ENCODE results near the gene LRP5.
"Not testable (repeated sequence)": the region's sequence is repeated elsewhere in the genome, so short reads cannot be mapped to it uniquely, and the experiment has no call there.

LRP5 gene

DNA sequence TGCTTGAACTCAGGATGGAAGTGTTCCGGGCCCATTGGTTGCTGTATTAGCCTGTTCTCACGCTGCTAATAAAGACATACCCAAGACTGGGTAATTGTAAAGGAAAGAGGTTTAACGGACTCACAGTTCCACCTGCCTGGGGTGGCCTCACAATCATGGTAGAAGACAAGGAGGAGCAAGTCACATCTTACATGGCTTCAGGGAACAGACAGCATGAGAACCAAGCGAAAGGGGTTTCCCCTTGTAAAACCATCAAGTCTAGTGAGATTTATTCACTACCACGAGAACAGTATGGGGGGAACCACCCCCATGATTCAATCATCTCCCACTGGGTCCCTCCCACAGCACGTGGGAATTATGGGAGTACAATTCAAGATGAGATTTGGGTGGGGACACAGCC, 135.5 kb downstream of the LRP5 start:
- 88% methylated on average over 4 of the region's 6 CpGs for WGBS
- H2BK120ac ChIP-seq (ENCODE audit: low read depth, low read length): not testable (repeated sequence)

DNA sequence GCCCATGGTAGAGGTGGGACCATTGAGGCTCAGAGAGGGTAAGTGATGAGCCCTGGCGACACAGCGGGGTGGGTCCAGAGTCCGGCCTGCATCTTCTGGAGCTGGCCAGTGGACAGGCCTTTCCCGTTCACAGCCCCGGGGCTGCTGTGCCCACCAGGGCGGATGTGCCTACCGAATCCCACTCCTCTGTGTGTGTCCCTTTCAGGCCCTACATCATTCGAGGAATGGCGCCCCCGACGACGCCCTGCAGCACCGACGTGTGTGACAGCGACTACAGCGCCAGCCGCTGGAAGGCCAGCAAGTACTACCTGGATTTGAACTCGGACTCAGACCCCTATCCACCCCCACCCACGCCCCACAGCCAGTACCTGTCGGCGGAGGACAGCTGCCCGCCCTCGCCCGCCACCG, 136.2 kb downstream of the LRP5 start:
- Histone ChIP-seq H3K14ac (ENCODE audit: low read length in 2 of 2) (no peak overlapping the region), H3K27ac (ENCODE audit: low read length, poor library complexity, severe bottlenecking) (no peak overlapping the region), H4K91ac (ENCODE audit: low read length) (no peak overlapping the region), H3K4me2 (ENCODE audit: low read length, poor library complexity, severe bottlenecking) (no peak overlapping the region), H2AFZ (ENCODE audit: low read depth, low read length) (no peak overlapping the region), H3K27me3 (ENCODE audit: control insufficient read depth in 1 of 2, insufficient read depth in 1 of 2, low read length in 2 of 2) (no peaks in the 10 kb centered on the region), H3K18ac (ENCODE audit: low read depth in 1 of 2, low read length in 2 of 2) (no peak overlapping the region), H3K79me1 (replicated peaks; ENCODE audit: low read length, poor library complexity, severe bottlenecking) (peaks cover 3% of the 10 kb centered on the region), H3K4me3 (ENCODE audit: insufficient read depth in 1 of 2, low read depth in 1 of 2, low read length in 2 of 2) (no peak overlapping the region), H2BK5ac (ENCODE audit: low read depth, low read length, poor library complexity, severe bottlenecking) (no peak overlapping the region), H2AK5ac (ENCODE audit: low read length, severe bottlenecking) (no peak overlapping the region), H3K4ac (ENCODE audit: low read depth in 1 of 2, low read length in 2 of 2) (peak overlapping the region in 1 of 2 experiments; percentile 67), H3K9ac (ENCODE audit: low read length) (no peak overlapping the region), H3K23ac (ENCODE audit: low read length in 2 of 2) (no peak overlapping the region), H2BK12ac (ENCODE audit: low read length in 2 of 2) (peak overlapping the region in 1 of 2 experiments; percentile 10), H2BK120ac (ENCODE audit: low read depth, low read length) (no peak overlapping the region), H3K36me3 (ENCODE audit: control insufficient read depth in 1 of 2, insufficient read depth in 2 of 2, low read depth in 1 of 2, low read length in 2 of 2) (peaks cover 16 to 41% of the 10 kb centered on the region in 2 experiments), H3K4me1 (ENCODE audit: control insufficient read depth, insufficient read depth, low read depth, low read length) (peaks cover 2% of the 10 kb centered on the region), H3K9me3 (ENCODE audit: control insufficient read depth, low read length) (no peaks in the 10 kb centered on the region), H2BK15ac (ENCODE audit: low read depth, poor library complexity, severe bottlenecking) (no peak overlapping the region), H4K8ac (ENCODE audit: low read length) (no peak overlapping the region)
- no peak for DNase-seq
- 95% methylated on average over 22 of the region's 25 CpGs for WGBS

More for the DNA sequence above, 135.5 kb downstream of the LRP5 start:
- Histone ChIP-seq H3K9ac (ENCODE audit: low read length) (peak overlapping the region; percentile 39), H3K36me3 (ENCODE audit: control insufficient read depth in 1 of 2, insufficient read depth in 2 of 2, low read depth in 1 of 2, low read length in 2 of 2) (peaks cover 16 to 41% of the 10 kb centered on the region in 2 experiments)
- H3K4ac ChIP-seq (ENCODE audit: low read depth in 1 of 2, low read length in 2 of 2); H2BK5ac ChIP-seq (ENCODE audit: low read depth, low read length, poor library complexity, severe bottlenecking); H3K9me3 ChIP-seq (ENCODE audit: control insufficient read depth, low read length); H3K23ac ChIP-seq (ENCODE audit: low read length in 2 of 2); H3K79me1 ChIP-seq (replicated peaks; ENCODE audit: low read length, poor library complexity, severe bottlenecking); H3K27ac ChIP-seq (ENCODE audit: low read length, poor library complexity, severe bottlenecking); H3K4me1 ChIP-seq (ENCODE audit: control insufficient read depth, insufficient read depth, low read depth, low read length); H4K8ac ChIP-seq (ENCODE audit: low read length); H2BK12ac ChIP-seq (ENCODE audit: low read length in 2 of 2); DNase-seq; H3K27me3 ChIP-seq (ENCODE audit: control insufficient read depth in 1 of 2, insufficient read depth in 1 of 2, low read length in 2 of 2); H3K4me2 ChIP-seq (ENCODE audit: low read length, poor library complexity, severe bottlenecking); H2AK5ac ChIP-seq (ENCODE audit: low read length, severe bottlenecking); H4K91ac ChIP-seq (ENCODE audit: low read length); H2BK15ac ChIP-seq (ENCODE audit: low read depth, poor library complexity, severe bottlenecking); H3K14ac ChIP-seq (ENCODE audit: low read length in 2 of 2); H3K4me3 ChIP-seq (ENCODE audit: insufficient read depth in 1 of 2, low read depth in 1 of 2, low read length in 2 of 2); H3K18ac ChIP-seq (ENCODE audit: low read depth in 1 of 2, low read length in 2 of 2); H2AFZ ChIP-seq (ENCODE audit: low read depth, low read length): not testable (repeated sequence)

DNA sequence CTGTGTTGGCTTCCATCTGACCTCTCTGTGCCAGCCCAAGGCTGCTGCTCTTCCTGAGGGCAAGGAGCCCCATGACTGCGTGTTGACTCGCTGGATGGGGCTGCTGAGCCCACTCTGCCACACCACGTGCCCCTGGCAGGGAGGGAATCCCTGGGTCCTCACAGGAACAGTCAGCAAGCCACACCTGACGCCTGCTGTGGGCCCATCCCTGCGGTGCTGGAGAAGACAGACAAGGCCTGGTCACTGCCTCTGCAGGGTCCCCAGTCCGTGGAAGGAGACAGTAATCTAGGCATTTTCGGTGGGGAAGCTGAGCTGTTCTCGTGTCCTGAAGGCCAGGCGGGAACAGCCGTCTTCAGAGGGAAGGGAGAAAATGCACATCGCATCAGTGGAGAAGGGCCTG, 137.6 kb downstream of the LRP5 start:
- Histone ChIP-seq H3K4ac (ENCODE audit: low read depth in 1 of 2, low read length in 2 of 2) (no peak overlapping the region), H2BK15ac (ENCODE audit: low read depth, poor library complexity, severe bottlenecking) (no peak overlapping the region), H3K4me1 (ENCODE audit: control insufficient read depth, insufficient read depth, low read depth, low read length) (peaks cover 4% of the 10 kb centered on the region), H3K9me3 (ENCODE audit: control insufficient read depth, low read length) (no peaks in the 10 kb centered on the region), H4K8ac (ENCODE audit: low read length) (no peak overlapping the region), H3K14ac (ENCODE audit: low read length in 2 of 2) (no peak overlapping the region), H2AFZ (ENCODE audit: low read depth, low read length) (no peak overlapping the region), H2BK120ac (ENCODE audit: low read depth, low read length) (no peak overlapping the region), H3K27ac (ENCODE audit: low read length, poor library complexity, severe bottlenecking) (no peak overlapping the region), H3K9ac (ENCODE audit: low read length) (no peak overlapping the region), H2BK5ac (ENCODE audit: low read depth, low read length, poor library complexity, severe bottlenecking) (no peak overlapping the region), H3K23ac (ENCODE audit: low read length in 2 of 2) (no peak overlapping the region), H3K18ac (ENCODE audit: low read depth in 1 of 2, low read length in 2 of 2) (no peak overlapping the region), H3K79me1 (replicated peaks; ENCODE audit: low read length, poor library complexity, severe bottlenecking) (peaks cover 3% of the 10 kb centered on the region), H3K4me3 (ENCODE audit: insufficient read depth in 1 of 2, low read depth in 1 of 2, low read length in 2 of 2) (no peak overlapping the region), H4K91ac (ENCODE audit: low read length) (peak overlapping the region; percentile 1), H2BK12ac (ENCODE audit: low read length in 2 of 2) (no peak overlapping the region), H2AK5ac (ENCODE audit: low read length, severe bottlenecking) (no peak overlapping the region), H3K4me2 (ENCODE audit: low read length, poor library complexity, severe bottlenecking) (no peak overlapping the region), H3K27me3 (ENCODE audit: control insufficient read depth in 1 of 2, insufficient read depth in 1 of 2, low read length in 2 of 2) (peaks cover 0 to 4% of the 10 kb centered on the region in 2 experiments), H3K36me3 (ENCODE audit: control insufficient read depth in 1 of 2, insufficient read depth in 2 of 2, low read depth in 1 of 2, low read length in 2 of 2) (peaks cover 16 to 41% of the 10 kb centered on the region in 2 experiments)
- no peak for DNase-seq
- WGBS: 96% methylated on average over 11 of the region's 11 CpGs

DNA sequence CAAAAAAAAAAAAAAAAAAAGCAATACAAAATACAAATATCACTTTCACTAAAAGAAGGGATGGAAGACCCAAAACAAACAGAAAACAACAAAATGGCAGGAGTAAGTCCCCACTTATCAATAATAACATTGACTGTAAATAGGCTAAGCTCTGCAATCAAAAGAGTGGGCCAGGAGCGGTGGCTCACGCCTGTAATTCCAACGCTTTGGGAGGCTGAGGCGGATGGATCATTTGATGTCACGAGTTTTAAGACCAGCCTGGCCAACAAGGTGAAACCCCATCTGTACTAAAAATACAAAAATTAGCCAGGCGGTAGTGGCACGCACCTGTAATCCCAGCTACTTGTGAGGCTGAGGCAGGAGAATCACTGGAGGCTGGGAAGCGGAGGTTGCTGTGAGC, 138.3 kb downstream of the LRP5 start:
- no peaks in the 10 kb centered on the region for H3K9me3 ChIP-seq (ENCODE audit: control insufficient read depth, low read length)
- H4K8ac ChIP-seq (ENCODE audit: low read length): no peak overlapping the region
- DNase-seq: no peak
- no peak overlapping the region for H2BK120ac ChIP-seq (ENCODE audit: low read depth, low read length)
- H2BK12ac ChIP-seq (ENCODE audit: low read length in 2 of 2): no peak overlapping the region
- no peak overlapping the region for H2BK5ac ChIP-seq (ENCODE audit: low read depth, low read length, poor library complexity, severe bottlenecking)
- H3K79me1 ChIP-seq (replicated peaks; ENCODE audit: low read length, poor library complexity, severe bottlenecking): peaks cover 3% of the 10 kb centered on the region
- H3K4me3 ChIP-seq (ENCODE audit: insufficient read depth in 1 of 2, low read depth in 1 of 2, low read length in 2 of 2): no peak overlapping the region
- peaks cover 0 to 11% of the 10 kb centered on the region in 2 experiments for H3K27me3 ChIP-seq (ENCODE audit: control insufficient read depth in 1 of 2, insufficient read depth in 1 of 2, low read length in 2 of 2)
- peaks cover 16 to 37% of the 10 kb centered on the region in 2 experiments for H3K36me3 ChIP-seq (ENCODE audit: control insufficient read depth in 1 of 2, insufficient read depth in 2 of 2, low read depth in 1 of 2, low read length in 2 of 2)
- no peak overlapping the region for H3K27ac ChIP-seq (ENCODE audit: low read length, poor library complexity, severe bottlenecking)
- no peak overlapping the region for H3K9ac ChIP-seq (ENCODE audit: low read length)
- H3K23ac ChIP-seq (ENCODE audit: low read length in 2 of 2): no peak overlapping the region
- H2BK15ac ChIP-seq (ENCODE audit: low read depth, poor library complexity, severe bottlenecking): no peak overlapping the region
- no peak overlapping the region for H2AFZ ChIP-seq (ENCODE audit: low read depth, low read length)
- H2AK5ac ChIP-seq (ENCODE audit: low read length, severe bottlenecking): no peak overlapping the region
- H3K14ac ChIP-seq (ENCODE audit: low read length in 2 of 2): no peak overlapping the region
- H3K4me1 ChIP-seq (ENCODE audit: control insufficient read depth, insufficient read depth, low read depth, low read length): peaks cover 4% of the 10 kb centered on the region
- H4K91ac ChIP-seq (ENCODE audit: low read length): no peak overlapping the region
- no peak overlapping the region for H3K4ac ChIP-seq (ENCODE audit: low read depth in 1 of 2, low read length in 2 of 2)
- H3K18ac ChIP-seq (ENCODE audit: low read depth in 1 of 2, low read length in 2 of 2): no peak overlapping the region
- 98% methylated on average over 7 of the region's 8 CpGs for WGBS
- no peak overlapping the region for H3K4me2 ChIP-seq (ENCODE audit: low read length, poor library complexity, severe bottlenecking)
